Cardiac muscle cell (in vitro differentiated cells and primary cell): ENCODE results near the gene ITM2C. TPM values are rescaled to one million over a fixed set of nuclear protein-coding genes. Genes with fewer than 3 reads are reported as not detected.

ENCODE experiments used
- DNase-seq, 2 donors: peaks; one replicate each; pipeline versions ENCODE4 v3.0.0 to v3.0.0-alpha.2; 2010 to 2017; ENCODE audit warnings: low read depth in 1 of 2, low spot score in 1 of 2
- H3K27ac ChIP-seq: fragments of 200-600 bp; sonication (generic); 2 replicates; pipeline ENCODE4 v1.5.1; 2016
- H3K27me3 ChIP-seq: fragments of 200-600 bp; sonication (generic); 2 replicates; pipeline ENCODE4 v1.6.0; 2016; ENCODE audit warnings: control low read depth
- H3K36me3 ChIP-seq: fragments of 200-600 bp; sonication (generic); 2 replicates; pipeline ENCODE4 v1.5.1; 2016; ENCODE audit warnings: control low read depth
- H3K4me1 ChIP-seq: fragments of 200-600 bp; sonication (generic); 2 replicates; pipeline ENCODE4 v1.8.1; 2017; ENCODE audit warnings: low read depth, mild to moderate bottlenecking, mixed run types
- H3K4me3 ChIP-seq: fragments of 200-600 bp; sonication (generic); 2 replicates; pipeline ENCODE4 v1.5.1; 2016; ENCODE audit warnings: mild to moderate bottlenecking
- H3K9me3 ChIP-seq: fragments of 200-600 bp; sonication (generic); 2 replicates; pipeline ENCODE4 v1.5.1; 2017; ENCODE audit warnings: low read depth, mild to moderate bottlenecking, control low read depth
- CTCF ChIP-seq: IDR thresholded peaks from 2 replicates; pipeline ENCODE4 v1.5.1; 2012; ENCODE audit warnings: low read depth, mild to moderate bottlenecking, low read length
- polyA plus RNA-seq: library from polyadenylated mRNA; unstranded; fragments of >200 nt; fragmentation: Nextera tagmentation; extraction: Ambion mirVana; gene quantifications from 2 replicates; pipeline ENCODE4 v1.2.1, GENCODE V29; 2016
- total RNA-seq: library from RNA; depleted of rRNA; stranded (reverse); fragments of >200 nt; gene quantifications from 2 replicates; pipeline ENCODE4 v1.2.3, GENCODE V29; 2016

ITM2C gene, protein sequence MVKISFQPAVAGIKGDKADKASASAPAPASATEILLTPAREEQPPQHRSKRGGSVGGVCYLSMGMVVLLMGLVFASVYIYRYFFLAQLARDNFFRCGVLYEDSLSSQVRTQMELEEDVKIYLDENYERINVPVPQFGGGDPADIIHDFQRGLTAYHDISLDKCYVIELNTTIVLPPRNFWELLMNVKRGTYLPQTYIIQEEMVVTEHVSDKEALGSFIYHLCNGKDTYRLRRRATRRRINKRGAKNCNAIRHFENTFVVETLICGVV
- total RNA-seq, result 389 and 411 TPM in 2 replicates
- polyA plus RNA-seq, result 484 and 536 TPM in 2 replicates

DNA sequence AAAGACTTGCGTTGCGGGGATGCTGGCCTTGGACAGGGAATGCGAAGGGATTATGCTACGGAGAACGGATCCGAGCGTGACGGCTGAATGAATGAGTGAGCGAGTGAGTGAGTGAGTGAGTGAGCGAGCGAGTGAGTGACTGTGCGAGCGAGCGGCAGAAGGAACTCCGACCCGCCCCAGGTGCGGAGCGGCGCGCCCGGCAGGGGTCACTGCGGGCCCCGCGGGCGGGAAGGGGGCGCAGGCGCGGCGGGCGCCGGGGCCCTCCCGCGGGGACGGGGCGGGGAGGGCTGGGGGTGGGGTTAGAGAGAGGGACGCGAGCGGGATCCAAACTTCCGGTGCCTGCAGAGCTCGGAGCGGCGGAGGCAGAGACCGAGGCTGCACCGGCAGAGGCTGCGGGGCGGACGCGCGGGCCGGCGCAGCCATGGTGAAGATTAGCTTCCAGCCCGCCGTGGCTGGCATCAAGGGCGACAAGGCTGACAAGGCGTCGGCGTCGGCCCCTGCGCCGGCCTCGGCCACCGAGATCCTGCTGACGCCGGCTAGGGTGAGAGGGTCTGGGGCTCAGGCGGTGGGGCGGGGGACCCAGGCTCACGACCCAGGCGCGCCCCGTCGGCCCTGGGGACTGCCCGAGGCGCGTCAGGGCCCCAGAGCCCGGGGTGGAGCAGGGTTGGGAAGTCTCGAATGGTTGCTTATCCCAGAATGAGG, at the start of gene ITM2C:
ITM2C (plus strand) TSS at position 338 of the 702 bp plus-strand sequence; CDS start at position 422, 84 bp downstream.
- H3K9me3 ChIP-seq, result no peaks in the 10 kb centered on the region
- peak within 1 kb of the TSS; percentile 92 for H3K27ac ChIP-seq
- TF ChIP-seq CTCF, result peak; percentile 34
- H3K4me3 ChIP-seq, result peak within 1 kb of the TSS; percentile 99
- peaks cover 50% of the 10 kb centered on the region for H3K4me1 ChIP-seq
- H3K27me3 ChIP-seq, result no peaks in the 10 kb centered on the region
- no peaks in the 10 kb centered on the region for H3K36me3 ChIP-seq
- DNase-seq, result peak; percentile 77 to 89

DNA sequence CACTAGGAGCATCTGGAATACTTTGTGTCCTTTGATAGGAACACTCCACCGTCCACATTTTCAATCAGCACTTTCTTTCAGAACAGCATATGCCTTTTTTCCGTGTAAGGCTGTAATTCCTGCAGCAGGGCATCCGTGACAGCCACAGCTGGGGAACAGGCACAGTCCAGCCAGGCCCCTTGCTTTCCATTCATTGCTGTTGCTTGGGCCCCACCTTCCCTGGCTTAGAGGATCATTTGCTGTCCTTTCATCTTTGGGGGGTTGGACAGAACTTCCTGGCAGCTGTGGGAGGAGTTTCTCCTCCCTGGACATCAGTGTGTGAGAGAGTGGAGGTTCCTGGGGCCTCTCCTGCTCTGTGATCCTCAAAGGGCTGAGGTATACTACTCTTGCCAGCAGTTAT, 49.7 kb upstream of the ITM2C start:
- Histone ChIP-seq H3K27ac (no peak overlapping the region), H3K4me3 (no peak overlapping the region), H3K4me1 (no peaks in the 10 kb centered on the region), H3K27me3 (no peaks in the 10 kb centered on the region), H3K9me3 (no peaks in the 10 kb centered on the region), H3K36me3 (peaks cover 28% of the 10 kb centered on the region)
- no peak for DNase-seq
- no peak for TF ChIP-seq CTCF

DNA sequence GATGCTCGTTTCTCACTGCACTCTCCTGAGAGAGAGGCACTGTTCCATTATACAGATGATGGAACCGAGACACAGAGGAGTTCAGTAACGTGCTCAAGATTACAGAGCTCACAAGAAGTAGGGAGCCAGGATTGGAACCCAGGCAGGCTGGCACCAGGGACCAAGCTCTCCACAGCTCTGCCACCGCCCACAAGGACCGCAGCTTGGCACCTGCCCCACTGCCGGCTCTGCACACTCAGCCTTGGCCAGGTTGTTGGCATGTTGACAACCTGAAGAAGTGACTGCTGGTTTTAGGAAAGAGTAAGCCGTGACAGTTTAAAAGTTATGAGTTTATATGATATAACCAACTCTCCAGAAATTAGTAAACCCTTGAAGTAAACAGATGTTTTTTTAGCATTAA, 48.0 kb upstream of the ITM2C start:
- no peak for DNase-seq
- peaks cover 24% of the 10 kb centered on the region for H3K36me3 ChIP-seq

DNA sequence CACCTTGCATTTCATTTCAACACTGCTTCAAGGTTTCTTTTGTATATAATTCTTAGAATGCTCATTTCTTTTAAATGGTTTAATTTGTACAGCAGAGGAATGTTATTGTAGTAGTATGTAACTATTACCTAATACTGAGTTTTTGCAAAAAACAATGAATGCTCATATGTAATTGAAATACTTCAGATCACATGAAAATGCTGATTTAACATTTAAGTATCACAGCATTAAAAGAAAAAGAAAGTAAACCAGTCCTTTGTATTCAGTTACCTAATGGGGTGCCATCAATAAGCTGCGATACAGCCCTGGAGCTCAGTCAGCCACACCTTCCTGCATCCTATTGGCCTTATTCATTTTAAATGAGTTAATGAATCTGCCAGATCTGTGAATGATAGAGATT, 45.3 kb upstream of the ITM2C start:
- Histone ChIP-seq H3K9me3 (no peaks in the 10 kb centered on the region), H3K4me3 (no peak overlapping the region), H3K27ac (no peak overlapping the region), H3K4me1 (no peaks in the 10 kb centered on the region), H3K27me3 (no peaks in the 10 kb centered on the region), H3K36me3 (peaks cover 21% of the 10 kb centered on the region)
- no peak for DNase-seq
- no peak for TF ChIP-seq CTCF

More for the DNA sequence above, 48.0 kb upstream of the ITM2C start:
- TF ChIP-seq CTCF, result no peak
- no peak overlapping the region for H3K27ac ChIP-seq
- no peaks in the 10 kb centered on the region for H3K27me3 ChIP-seq
- no peak overlapping the region for H3K4me3 ChIP-seq
- H3K9me3 ChIP-seq, result no peaks in the 10 kb centered on the region
- H3K4me1 ChIP-seq, result no peaks in the 10 kb centered on the region

GRCh38 chr2:230821261-230821990, 43.3 kb upstream of the ITM2C start:
- H3K9me3 ChIP-seq, result no peaks in the 10 kb centered on the region
- DNase-seq, result no peak

More at GRCh38 chr2:230821261-230821990, 43.3 kb upstream of the ITM2C start:
- Histone ChIP-seq H3K27me3 (no peaks in the 10 kb centered on the region), H3K36me3 (peaks cover 17% of the 10 kb centered on the region), H3K4me1 (no peaks in the 10 kb centered on the region), H3K4me3 (no peak overlapping the region), H3K27ac (no peak overlapping the region)
- TF ChIP-seq CTCF, result no peak
